H9 (cell line): ENCODE results near the gene PTK7. TPM values are rescaled to one million over a fixed set of nuclear protein-coding genes. Genes with fewer than 3 reads are reported as not detected.

Experiments
- DNase-seq: peaks from one replicate; pipeline ENCODE4 v3.0.0-alpha.2; 2017
- H2AFZ ChIP-seq: one replicate; pipeline ENCODE4 v1.6.1; 2013; ENCODE audit warnings: mild to moderate bottlenecking, low read length, control low read depth, moderate library complexity
- H2AK5ac ChIP-seq: 2 replicates; pipeline ENCODE4 v1.6.1; 2013; ENCODE audit warnings: low read length, control low read depth, mixed read lengths; ENCODE audit not compliant: insufficient read length
- H2BK120ac ChIP-seq: one replicate; pipeline ENCODE4 v1.6.1; 2013; ENCODE audit warnings: low read depth, mild to moderate bottlenecking, low read length, control low read depth, inconsistent platforms; ENCODE audit not compliant: poor library complexity, severe bottlenecking
- H2BK12ac ChIP-seq: 2 replicates; pipeline ENCODE4 v1.6.1; 2013; ENCODE audit warnings: low read length, control low read depth, mixed read lengths, low read depth; ENCODE audit not compliant: insufficient read length
- H2BK15ac ChIP-seq: 2 replicates; pipeline ENCODE4 v1.6.1; 2013; ENCODE audit warnings: low read depth, low read length, control low read depth
- H2BK20ac ChIP-seq: one replicate; pipeline ENCODE4 v1.6.1; 2013; ENCODE audit warnings: low read depth, mild to moderate bottlenecking, low read length, control low read depth, inconsistent platforms; ENCODE audit not compliant: poor library complexity, severe bottlenecking
- H2BK5ac ChIP-seq: 2 replicates; pipeline ENCODE4 v1.6.1; 2013; ENCODE audit warnings: low read length, control low read depth, mixed read lengths; ENCODE audit not compliant: insufficient read length
- H3K14ac ChIP-seq: 2 replicates; pipeline ENCODE4 v1.6.1; 2013; ENCODE audit warnings: low read length, control low read depth; ENCODE audit not compliant: insufficient read depth
- H3K18ac ChIP-seq: 2 replicates; pipeline ENCODE4 v1.6.1; 2013; ENCODE audit warnings: low read depth, mild to moderate bottlenecking, mixed read lengths, low read length, control low read depth; ENCODE audit not compliant: insufficient read length
- H3K23ac ChIP-seq: 2 replicates; pipeline ENCODE4 v1.6.1; 2013; ENCODE audit warnings: low read length, control low read depth, mixed read lengths, low read depth; ENCODE audit not compliant: insufficient read length
- H3K23me2 ChIP-seq: 2 replicates; pipeline ENCODE4 v1.6.1; 2013; ENCODE audit warnings: low read depth, mild to moderate bottlenecking, mixed read lengths, low read length, control low read depth; ENCODE audit not compliant: insufficient read length, poor library complexity, severe bottlenecking
- H3K27ac ChIP-seq: 2 replicates; pipeline ENCODE4 v1.5.1; 2013; ENCODE audit warnings: low read length, control low read depth, mixed read lengths, low read depth; ENCODE audit not compliant: insufficient read length
- H3K27me3 ChIP-seq: 2 replicates; pipeline ENCODE4 v1.6.1; 2013; ENCODE audit warnings: low read length, control low read depth, inconsistent platforms; ENCODE audit not compliant: insufficient read depth
- H3K4ac ChIP-seq: 2 replicates; pipeline ENCODE4 v1.6.1; 2013; ENCODE audit warnings: low read depth, mild to moderate bottlenecking, control low read depth, inconsistent platforms, low read length, moderate library complexity
- H3K4me1 ChIP-seq: 2 replicates; pipeline ENCODE4 v1.6.1; 2013; ENCODE audit warnings: low read length, control low read depth, inconsistent platforms; ENCODE audit not compliant: insufficient read depth
- H3K4me2 ChIP-seq: 2 replicates; pipeline ENCODE4 v1.6.1; 2013; ENCODE audit warnings: low read length, control low read depth, mixed read lengths; ENCODE audit not compliant: insufficient read length, insufficient read depth
- H3K56ac ChIP-seq: 2 replicates; pipeline ENCODE4 v1.6.1; 2013; ENCODE audit warnings: low read depth, mild to moderate bottlenecking, mixed read lengths, low read length, control low read depth; ENCODE audit not compliant: insufficient read length
- H3K79me1 ChIP-seq: 2 replicates; pipeline ENCODE4 v1.6.1; 2013; ENCODE audit warnings: low read depth, mild to moderate bottlenecking, moderate library complexity, low read length, control low read depth, inconsistent platforms; ENCODE audit not compliant: insufficient read depth, poor library complexity, severe bottlenecking
- H3K79me2 ChIP-seq: 2 replicates; pipeline ENCODE4 v1.6.1; 2013; ENCODE audit warnings: low read length, control low read depth, inconsistent platforms; ENCODE audit not compliant: insufficient read depth
- H3K9ac ChIP-seq: 2 replicates; pipeline ENCODE4 v1.6.1; 2013; ENCODE audit warnings: low read length, control low read depth, mixed read lengths; ENCODE audit not compliant: insufficient read length; ENCODE audit errors: extremely low read depth
- H3K9me3 ChIP-seq: one replicate; pipeline ENCODE4 v1.6.1; 2013; ENCODE audit warnings: low read depth, low read length, inconsistent platforms; ENCODE audit not compliant: control insufficient read depth
- H3T11ph ChIP-seq: one replicate; pipeline ENCODE4 v1.6.1; 2013; ENCODE audit warnings: mild to moderate bottlenecking, low read length, control low read depth, inconsistent platforms
- H4K20me1 ChIP-seq: one replicate; pipeline ENCODE4 v1.6.1; 2013; ENCODE audit not compliant: control insufficient read depth, insufficient read length, insufficient read depth
- H4K5ac ChIP-seq: 2 replicates; pipeline ENCODE4 v1.6.1; 2013; ENCODE audit warnings: low read depth, mild to moderate bottlenecking, mixed read lengths, low read length, control low read depth; ENCODE audit not compliant: insufficient read length
- H4K8ac ChIP-seq: replicated peaks from 2 replicates; pipeline ENCODE4 v1.6.1; 2013; ENCODE audit warnings: low read length, control low read depth, mixed read lengths, low read depth; ENCODE audit not compliant: insufficient read length
- H4K91ac ChIP-seq: 2 replicates; pipeline ENCODE4 v1.6.1; 2013; ENCODE audit warnings: low read depth, mild to moderate bottlenecking, moderate library complexity, mixed read lengths, low read length, control low read depth; ENCODE audit not compliant: insufficient read length
- H3K27ac Mint-ChIP-seq, 3 experiments: 2 replicates in 2 of 3; 3 replicates in 1 of 3; pipeline ENCODE4 v1.8.0; 2020 to 2021; ENCODE audit warnings: mixed read lengths in 3 of 3, mild to moderate bottlenecking in 1 of 3, moderate library complexity in 1 of 3
- H3K27me3 Mint-ChIP-seq: 2 replicates; pipeline ENCODE4 v1.8.0; 2021; ENCODE audit warnings: low read depth, mild to moderate bottlenecking, moderate library complexity, mixed read lengths
- H3K36me3 Mint-ChIP-seq, 3 experiments: 2 replicates in 2 of 3; 3 replicates in 1 of 3; pipeline ENCODE4 v1.8.0; 2020 to 2021; ENCODE audit warnings: low read depth in 3 of 3, mixed read lengths in 3 of 3; ENCODE audit not compliant: insufficient read depth in 1 of 3
- H3K4me1 Mint-ChIP-seq, 2 experiments: 2 replicates each; pipeline ENCODE4 v1.8.0; 2020; ENCODE audit warnings: mixed read lengths in 2 of 2
- H3K4me3 Mint-ChIP-seq, 2 experiments: 2 replicates in 1 of 2; 3 replicates in 1 of 2; pipeline ENCODE4 v1.8.0; 2020 to 2021; ENCODE audit warnings: mild to moderate bottlenecking in 2 of 2, mixed read lengths in 2 of 2, moderate library complexity in 1 of 2
- H3K9me3 Mint-ChIP-seq, 2 experiments: 2 replicates in 1 of 2; 3 replicates in 1 of 2; pipeline ENCODE4 v1.8.0; 2020; ENCODE audit warnings: mild to moderate bottlenecking in 2 of 2, mixed read lengths in 2 of 2, moderate library complexity in 1 of 2
- WGBS: extraction: QIAGEN DNeasy Blood & Tissue Kit; methylation state at CpG from one replicate; pipeline ENCODE4 v1.1.7; 2013; ENCODE audit warnings: missing lambda C conversion rate, low lambda C conversion rate, mixed read lengths; ENCODE audit not compliant: insufficient read length; ENCODE audit errors: extremely low coverage; 5-methylcytosine and 5-hydroxymethylcytosine counted together
- total RNA-seq: library from RNA; stranded (reverse); gene quantifications from 2 replicates; pipeline ENCODE4 v1.2.1, GENCODE V29; 2021
- TF ChIP-seq, protein P1 (sequence below): fragments of 200-600 bp; sonication (generic); conservative IDR thresholded peaks from 3 replicates; pipeline ENCODE4 v1.8.0; 2021; ENCODE audit warnings: antibody characterized with exemption, mild to moderate bottlenecking

The PTK7 gene
- total RNA-seq, 1 experiment from 2014 or later, result 128 TPM

DNA sequence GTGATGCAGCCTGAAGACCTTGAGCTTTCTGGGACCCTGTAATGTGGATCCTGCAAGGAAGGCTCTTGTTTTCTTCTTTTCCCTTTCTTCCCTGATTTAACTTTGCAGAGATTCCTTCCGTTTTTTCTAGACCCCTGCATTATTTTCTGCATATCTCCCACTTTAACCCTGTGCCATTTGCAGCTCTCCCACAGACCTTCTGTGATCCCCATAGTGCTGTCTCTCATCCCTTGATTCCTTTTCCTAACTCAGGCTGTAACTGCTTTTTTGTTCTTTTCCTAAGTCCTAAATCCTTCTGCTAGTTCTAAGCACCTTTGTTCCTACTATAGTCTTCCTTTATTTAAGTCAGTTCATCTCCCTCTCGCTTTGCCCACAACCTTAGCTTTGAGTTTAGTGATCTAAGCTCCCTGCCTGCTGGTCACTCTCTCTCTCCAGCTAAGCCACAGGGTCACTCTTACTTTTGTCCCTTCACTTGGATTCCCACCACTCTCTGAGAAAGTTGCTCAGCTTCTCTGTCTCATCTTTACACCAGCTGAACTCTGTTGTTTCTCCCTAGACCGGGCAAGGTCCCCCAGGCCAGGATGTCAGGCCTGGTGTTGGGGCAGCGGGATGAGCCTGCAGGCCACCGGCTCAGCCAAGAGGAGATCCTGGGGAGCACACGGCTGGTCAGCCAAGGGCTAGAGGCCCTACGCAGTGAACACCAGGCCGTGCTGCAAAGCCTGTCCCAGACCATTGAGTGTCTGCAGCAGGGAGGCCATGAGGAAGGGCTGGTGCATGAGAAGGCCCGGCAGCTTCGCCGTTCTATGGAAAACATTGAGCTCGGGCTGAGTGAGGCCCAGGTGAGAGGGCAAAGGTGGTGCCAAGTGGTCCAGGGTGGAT is 15.1 kb upstream of the PTK7 start:
- Histone ChIP-seq H3K56ac (no peak overlapping the region), H2BK12ac (no peak overlapping the region), H3K79me2 (peaks cover 10% of the 10 kb centered on the region; the same call in 1 of the 2 replicates), H3K27ac (no peak overlapping the region), H2AK5ac (no peak overlapping the region), H3K14ac (no peak overlapping the region), H2BK15ac (no peak overlapping the region), H2BK5ac (no peak overlapping the region), H3K23ac (no peak overlapping the region), H3K18ac (no peak overlapping the region), H3K4me2 (peak overlapping the region; percentile 74), H4K5ac (no peak overlapping the region), H2BK120ac (no peak overlapping the region), H3K9me3 (no peaks in the 10 kb centered on the region), H3K4ac (no peak overlapping the region), H3K27me3 (no peaks in the 10 kb centered on the region), H3K4me1 (0 out of 2 replicates have a peak, but pooled peaks cover 4% of the 10 kb centered on the region), H2AFZ (no peak overlapping the region), H4K20me1 (no peaks in the 10 kb centered on the region), H4K91ac (no peak overlapping the region), H4K8ac (no peak overlapping the region), H3K23me2 (no peaks in the 10 kb centered on the region), H3K9ac (no peak overlapping the region), H3K79me1 (peaks cover 3% of the 10 kb centered on the region), H3T11ph (no peak overlapping the region), H2BK20ac (no peak overlapping the region)
- no CpG with 5 or more reads among the region's 12 CpGs for WGBS
- TF ChIP-seq, protein P1, sequence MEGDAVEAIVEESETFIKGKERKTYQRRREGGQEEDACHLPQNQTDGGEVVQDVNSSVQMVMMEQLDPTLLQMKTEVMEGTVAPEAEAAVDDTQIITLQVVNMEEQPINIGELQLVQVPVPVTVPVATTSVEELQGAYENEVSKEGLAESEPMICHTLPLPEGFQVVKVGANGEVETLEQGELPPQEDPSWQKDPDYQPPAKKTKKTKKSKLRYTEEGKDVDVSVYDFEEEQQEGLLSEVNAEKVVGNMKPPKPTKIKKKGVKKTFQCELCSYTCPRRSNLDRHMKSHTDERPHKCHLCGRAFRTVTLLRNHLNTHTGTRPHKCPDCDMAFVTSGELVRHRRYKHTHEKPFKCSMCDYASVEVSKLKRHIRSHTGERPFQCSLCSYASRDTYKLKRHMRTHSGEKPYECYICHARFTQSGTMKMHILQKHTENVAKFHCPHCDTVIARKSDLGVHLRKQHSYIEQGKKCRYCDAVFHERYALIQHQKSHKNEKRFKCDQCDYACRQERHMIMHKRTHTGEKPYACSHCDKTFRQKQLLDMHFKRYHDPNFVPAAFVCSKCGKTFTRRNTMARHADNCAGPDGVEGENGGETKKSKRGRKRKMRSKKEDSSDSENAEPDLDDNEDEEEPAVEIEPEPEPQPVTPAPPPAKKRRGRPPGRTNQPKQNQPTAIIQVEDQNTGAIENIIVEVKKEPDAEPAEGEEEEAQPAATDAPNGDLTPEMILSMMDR, result no peak
- DNase-seq, result no peak
- H3K36me3 Mint-ChIP-seq, result peaks cover 10 to 33% (median 17%) of the 10 kb centered on the region in 3 experiments; a peak in 6 of 7 replicates
- H3K27ac Mint-ChIP-seq, result peak overlapping the region in 2 of 3 experiments; percentile 29 to 80; a peak in 2 of 7 replicates
- H3K27me3 Mint-ChIP-seq, result no peaks in the 10 kb centered on the region
- no peaks in the 10 kb centered on the region for H3K9me3 Mint-ChIP-seq
- peaks cover 17 to 22% of the 10 kb centered on the region in 2 experiments for H3K4me1 Mint-ChIP-seq
- peak overlapping the region; percentile 93 to 96 for H3K4me3 Mint-ChIP-seq
